Stimulated activated naive CD4-positive, alpha-beta T cell treated with Interleukin-2 at 50 U/mL for 16 hours (primary cell): ENCODE results near the gene SLMAP.
A peak's percentile ranks its signal among the peaks of the same experiment; 100 is the strongest.

Source experiments
- DNase-seq: peaks from one replicate; lab custom pipeline; 2025; lab: John Stamatoyannopoulos, UW

Gene SLMAP, protein sequence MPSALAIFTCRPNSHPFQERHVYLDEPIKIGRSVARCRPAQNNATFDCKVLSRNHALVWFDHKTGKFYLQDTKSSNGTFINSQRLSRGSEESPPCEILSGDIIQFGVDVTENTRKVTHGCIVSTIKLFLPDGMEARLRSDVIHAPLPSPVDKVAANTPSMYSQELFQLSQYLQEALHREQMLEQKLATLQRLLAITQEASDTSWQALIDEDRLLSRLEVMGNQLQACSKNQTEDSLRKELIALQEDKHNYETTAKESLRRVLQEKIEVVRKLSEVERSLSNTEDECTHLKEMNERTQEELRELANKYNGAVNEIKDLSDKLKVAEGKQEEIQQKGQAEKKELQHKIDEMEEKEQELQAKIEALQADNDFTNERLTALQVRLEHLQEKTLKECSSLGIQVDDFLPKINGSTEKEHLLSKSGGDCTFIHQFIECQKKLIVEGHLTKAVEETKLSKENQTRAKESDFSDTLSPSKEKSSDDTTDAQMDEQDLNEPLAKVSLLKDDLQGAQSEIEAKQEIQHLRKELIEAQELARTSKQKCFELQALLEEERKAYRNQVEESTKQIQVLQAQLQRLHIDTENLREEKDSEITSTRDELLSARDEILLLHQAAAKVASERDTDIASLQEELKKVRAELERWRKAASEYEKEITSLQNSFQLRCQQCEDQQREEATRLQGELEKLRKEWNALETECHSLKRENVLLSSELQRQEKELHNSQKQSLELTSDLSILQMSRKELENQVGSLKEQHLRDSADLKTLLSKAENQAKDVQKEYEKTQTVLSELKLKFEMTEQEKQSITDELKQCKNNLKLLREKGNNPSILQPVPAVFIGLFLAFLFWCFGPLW

DNA sequence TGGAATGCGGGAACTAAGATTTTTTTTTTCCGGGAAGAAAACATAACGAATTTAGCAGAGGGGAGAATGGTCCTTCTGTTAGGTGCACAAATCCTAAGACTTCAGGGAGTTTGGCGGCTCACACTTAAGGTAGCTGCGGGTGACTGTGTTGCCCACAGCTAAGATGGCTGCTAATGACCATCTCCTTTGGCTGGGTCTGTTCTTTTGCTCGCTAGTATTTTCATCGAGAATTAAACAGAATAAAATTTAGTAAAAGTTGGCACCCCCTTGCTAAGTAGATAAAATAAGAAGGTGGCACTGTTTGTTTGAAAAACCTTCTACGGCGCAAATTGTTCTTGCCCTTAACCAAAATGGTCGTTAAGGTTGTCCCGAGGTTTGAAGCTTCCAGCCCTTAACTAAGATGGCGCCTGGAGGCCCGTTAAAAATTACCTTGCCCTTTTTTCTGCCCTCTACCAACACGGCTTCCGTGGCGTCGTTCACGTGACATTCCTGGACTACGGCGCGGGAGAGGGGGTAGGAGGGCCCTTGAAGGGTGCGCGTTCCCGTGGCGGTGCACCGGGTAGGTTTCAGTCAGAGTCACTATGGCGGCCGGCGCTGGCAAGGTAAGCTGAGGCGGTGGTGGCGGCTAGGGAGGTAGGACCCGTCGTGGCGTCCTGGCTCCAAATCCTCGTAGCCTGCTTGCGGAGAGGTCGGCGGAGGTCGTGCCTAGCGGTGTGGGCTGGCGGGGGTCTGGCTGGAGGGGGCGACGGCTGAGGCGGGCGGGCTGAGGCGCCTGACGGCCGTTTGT is at the start of gene SLMAP:
Gene SLMAP, plus strand, starts transcription at position 569 of the 787 bp plus-strand sequence. CDS start 1,343 bp downstream, outside the sequence.
- DNase-seq: peak; percentile 96

DNA sequence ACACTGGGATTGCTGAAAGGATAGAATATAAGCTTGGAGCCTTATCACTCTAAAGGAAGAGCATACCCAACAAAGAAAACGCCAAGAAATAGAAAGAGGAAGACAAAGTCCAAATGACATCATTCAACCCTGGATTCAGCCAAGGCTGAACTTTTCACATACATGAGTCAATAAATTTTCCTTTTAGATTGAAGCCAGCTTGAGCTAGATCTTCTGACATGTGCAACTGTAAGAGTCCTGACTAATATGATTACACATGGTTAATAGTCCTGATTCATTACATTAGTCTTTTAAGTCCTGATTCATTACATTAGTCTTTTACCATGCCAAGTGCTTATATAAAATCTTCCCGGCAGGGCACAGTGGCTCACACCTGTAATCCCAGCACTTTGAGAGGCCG is 49.6 kb upstream of the SLMAP start:
- no peak for DNase-seq

DNA sequence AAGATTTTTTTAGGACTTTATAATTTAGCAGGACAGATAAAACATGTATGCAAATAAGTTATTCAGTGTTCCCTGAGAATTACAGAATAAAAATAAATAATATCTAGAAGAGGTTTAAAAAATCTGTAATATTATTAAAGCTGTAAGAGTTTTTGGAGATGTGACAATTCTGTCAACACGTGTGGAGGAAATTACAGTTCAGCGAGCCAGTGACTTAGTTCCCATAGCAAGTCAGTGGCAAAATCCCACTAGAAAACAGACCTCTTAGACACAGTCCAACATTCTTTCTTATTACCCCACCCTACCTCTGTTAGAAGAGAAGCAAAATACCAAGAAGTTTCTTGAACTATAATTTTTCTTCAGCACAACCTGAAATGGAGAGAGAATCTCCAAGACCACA is 47.1 kb upstream of the SLMAP start:
- no peak for DNase-seq

DNA sequence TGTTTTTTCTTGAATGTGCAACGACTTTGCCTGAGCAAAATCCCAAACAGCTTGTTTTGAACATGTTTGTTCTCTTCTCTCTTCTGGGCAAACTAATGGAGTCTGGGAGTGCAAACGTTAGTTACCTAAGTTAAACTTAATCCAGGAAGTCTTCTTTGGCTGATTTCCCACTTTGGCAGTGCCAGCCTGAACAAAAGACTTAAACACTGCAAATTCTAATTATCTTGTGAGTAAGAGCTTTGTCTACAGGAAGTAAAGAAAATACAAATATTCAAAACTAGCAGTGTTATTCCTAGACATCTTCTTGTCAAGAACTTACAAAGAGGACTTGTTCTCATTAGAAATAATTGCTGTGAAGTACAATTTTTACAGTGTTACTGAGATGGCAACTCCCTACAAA is 46.5 kb upstream of the SLMAP start:
- DNase-seq: no peak

DNA sequence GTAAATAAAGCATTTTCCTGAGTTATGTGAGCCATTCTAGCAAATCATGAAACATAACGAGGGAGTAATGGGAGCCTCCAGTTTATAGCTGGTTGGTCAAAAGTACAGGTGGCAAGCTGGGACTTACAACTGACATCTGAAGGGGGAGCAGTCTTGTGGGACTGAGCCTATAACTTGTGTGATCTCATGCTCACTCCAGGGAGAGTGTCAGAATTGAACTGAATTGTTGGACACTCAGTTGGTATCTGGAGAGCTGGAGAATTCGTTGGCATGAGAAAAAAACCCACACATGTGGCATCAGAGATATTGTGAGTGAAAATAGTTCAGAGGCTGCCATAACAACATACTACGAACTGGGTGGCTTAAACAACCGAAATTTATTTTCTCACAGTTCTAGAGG is 40.4 kb upstream of the SLMAP start:
- DNase-seq: no peak

DNA sequence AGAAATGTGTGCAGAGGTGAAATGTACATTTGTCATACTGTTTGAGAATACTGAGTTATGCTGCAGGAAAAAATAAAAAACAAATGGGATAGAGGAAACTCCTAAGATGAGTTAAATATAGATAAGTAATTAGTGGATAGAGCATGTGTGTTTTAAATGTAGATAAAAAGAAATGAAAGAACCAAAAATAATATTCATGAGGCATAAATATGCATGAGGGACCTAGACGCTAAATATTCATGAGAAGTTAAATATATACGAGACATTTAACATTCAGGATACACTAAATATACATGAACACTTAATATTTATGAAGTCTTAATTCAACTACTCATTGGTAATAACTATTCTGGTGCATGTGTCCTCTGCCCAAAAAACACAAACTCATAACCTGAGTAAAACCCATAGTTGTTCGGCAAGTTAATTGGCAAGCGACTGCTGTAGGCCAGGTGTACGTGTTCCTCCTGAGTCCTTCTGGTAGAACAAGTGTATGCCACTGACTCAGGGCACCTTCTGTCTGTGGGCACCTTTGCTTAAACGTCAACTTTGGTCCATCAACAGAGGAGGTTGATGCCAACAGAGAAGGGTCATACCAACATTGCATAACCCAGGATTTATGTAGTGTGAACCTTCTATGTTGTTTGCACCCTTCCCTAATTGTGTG is 38.8 kb upstream of the SLMAP start:
- DNase-seq: no peak

DNA sequence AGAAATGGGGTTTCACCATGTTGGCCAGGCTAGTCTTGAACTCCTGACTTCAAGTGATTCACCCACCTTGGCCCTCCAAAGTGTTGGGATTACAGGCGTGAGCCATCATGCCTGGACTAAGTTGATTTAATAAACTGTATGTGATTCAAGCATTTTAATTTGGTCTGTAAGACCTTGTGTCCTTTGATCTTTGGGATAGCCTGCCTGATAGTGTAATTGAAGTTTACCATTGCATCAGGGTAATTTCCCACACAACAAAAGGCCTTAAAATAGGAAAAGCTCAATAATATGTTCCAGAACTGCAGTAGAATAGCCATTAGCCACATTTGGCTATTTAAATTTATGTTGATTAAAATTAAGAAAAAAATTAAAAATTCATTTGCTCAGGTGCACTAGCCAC is 38.0 kb upstream of the SLMAP start:
- no peak for DNase-seq

DNA sequence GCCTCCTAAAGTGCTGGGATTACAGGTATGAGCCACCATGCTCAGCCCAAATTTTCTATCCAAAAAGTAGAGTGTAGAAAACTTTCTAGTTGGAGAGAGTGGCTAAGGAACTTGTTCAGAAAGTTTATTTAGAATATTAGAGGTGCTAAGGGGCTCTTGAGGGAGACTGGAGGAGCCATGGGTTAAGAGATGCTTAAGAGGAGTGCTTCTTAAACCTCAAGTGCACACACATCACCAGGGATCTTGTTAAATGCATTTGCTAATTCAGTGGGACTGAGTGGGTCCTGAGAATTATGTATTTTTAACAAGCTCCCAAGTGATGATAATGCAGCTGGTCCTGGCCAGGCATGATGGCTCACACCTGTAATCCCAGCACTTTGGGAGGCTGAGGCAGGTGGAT is 29.7 kb upstream of the SLMAP start:
- DNase-seq: no peak

DNA sequence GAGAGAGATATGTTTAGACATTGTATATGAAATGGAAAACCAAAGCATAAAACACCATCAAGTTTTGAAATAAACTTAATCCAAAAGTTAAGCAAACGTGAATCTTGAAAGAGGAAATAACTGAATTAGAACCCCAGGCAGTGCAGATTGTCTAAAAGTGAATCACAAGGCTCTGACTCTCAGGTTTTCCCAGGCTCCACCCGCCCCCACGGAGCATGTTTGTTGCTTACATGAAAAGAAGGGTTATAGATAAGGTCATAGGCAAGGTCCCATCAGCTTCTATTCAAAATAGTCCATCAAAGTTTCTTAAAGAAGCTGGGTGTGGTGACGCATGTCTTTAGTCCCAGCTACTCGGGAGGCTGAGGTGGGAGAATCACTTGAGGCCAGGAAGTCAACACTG is 29.0 kb upstream of the SLMAP start:
- no peak for DNase-seq

DNA sequence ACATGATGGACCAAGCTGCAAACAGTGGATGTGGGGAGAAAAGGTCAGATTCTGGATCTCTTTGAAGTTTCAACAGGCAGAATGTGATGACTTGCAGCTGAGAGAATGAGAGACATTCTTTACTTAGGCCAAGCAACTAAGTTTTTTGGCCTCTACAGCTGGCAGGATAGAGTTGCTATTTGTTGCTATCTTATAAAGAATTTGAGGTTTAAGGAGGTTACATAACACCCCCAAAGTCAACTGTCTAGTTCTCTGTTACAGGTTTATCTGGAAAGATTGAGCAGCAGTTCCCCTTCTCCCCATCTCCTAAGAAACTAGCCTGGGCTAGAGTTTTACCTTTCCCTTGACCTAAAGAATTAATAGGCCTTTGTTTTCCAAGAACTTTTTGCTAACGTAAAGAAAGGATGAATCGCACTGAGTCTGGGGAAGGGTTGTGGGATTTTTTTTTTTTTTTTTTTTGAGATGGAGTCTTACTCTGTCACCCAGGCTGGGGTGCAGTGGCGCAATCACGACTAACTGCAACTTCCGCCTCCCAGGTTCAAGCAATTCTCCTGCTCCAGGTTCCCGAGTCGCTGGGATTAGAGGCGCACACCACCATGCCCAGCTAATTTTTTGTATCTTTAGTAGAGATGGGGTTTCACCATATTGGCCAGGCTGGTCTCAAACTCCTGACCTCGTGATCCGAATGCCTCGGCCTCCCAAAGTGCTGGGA is 26.6 kb upstream of the SLMAP start:
- DNase-seq: no peak

DNA sequence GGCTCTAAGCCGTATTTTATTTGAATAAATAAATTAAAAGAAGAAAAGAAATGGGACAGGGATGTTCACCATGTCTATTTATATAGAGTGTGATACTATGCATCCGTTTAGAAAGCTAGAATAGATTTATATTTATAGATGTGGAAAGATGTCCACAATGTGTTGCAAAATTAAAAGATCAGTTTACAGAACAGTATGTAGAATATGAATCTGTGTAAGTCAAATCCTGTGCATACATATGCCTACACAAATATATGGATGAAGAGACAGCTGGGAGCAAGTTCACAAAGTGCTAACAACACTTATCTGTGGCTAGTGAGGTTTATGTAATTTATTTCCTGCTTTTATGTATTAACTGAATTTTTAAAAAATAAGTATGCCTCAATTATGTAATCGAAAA is 25.4 kb upstream of the SLMAP start:
- no peak for DNase-seq

DNA sequence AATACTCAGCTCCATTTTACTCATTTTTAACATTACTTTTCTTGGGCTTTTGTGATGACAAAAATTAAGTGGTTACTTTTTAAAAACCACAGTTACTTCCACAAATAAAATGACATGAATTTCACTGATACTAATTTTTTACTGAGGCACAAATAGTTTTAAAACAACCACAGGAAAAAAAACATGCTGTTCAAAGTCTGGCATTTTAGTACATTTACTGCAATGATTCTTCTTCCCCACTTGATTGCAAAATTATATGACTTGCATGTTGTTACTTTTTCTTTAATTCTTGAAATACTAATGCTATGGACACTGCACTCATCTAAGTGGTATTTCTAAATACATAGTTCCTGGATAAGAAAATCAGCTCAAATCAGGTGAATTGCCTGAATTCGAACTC is 24.8 kb upstream of the SLMAP start:
- DNase-seq: no peak

DNA sequence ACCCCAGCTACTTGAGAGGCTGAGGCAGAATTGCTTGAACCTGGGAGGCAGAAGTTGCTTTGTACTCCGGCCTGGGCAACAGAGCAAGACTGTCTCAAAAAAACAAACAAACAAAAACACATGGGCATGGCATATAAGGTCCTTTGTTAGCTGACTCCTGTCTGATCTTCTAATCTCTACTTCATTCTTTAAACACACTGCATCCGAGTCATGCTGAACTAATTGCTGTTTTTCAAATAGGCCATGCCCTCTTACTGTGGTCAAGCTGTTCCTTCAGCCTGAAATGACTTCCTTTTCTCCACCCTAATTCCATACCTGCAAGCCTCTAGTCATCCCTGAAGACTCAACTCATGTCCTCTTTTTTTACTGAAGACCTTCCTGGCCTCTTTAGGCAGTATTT is 22.3 kb upstream of the SLMAP start:
- DNase-seq: no peak

DNA sequence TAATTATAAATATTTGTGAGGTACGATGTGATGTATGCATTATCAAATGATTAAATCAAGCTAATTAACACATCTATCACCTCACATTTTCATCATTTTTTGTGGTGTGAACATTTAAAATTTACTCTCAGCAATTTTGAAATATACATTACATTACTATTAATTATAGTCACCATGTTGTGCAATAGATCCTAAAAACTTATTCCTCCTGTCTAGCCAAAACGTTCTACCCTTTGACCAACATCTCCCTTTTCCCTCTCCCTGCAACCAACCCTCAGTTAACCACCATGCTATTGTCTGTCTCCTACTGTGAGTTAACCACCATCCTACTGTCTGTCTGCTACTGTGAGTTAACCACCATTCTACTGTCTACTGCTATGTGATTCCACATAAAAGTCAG is 20.7 kb upstream of the SLMAP start:
- DNase-seq: no peak

DNA sequence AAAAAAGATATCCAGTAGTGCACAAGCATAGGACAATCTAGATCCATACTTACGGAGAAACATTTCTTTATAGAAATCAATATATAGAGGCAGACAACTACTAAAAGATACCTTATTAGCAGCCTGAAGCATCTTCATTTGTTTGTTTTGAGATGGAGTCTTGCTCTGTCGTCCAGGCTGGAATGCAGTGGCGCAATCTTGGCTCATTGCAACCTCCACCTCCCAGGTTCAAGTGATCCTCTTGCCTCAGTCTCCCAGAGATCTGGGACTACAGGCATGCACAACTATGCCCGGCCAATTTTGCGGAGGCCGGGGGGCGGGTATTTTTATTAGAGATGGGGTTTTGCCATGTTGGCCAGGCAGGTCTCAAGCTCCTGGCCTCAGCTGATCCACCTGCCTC is 18.3 kb upstream of the SLMAP start:
- no peak for DNase-seq

DNA sequence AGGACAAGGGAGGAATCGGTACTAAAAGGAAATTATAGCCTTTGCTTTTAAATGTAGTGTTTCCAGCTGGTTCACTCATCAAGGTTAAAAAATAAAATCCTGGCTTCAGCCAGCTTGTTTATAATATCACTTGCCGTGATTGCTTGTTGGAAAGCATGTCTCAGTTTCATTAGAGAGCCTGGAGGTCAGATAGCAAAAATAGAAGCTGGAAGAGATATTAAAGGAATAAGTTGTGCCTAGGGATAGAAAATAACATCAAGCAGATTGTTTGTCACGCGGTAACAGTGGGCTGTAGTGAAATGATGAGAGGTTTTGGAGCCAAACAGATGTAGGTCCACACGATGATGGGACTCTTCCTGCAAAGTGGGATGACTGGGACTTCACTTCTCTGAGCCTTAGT is 17.7 kb upstream of the SLMAP start:
- no peak for DNase-seq

DNA sequence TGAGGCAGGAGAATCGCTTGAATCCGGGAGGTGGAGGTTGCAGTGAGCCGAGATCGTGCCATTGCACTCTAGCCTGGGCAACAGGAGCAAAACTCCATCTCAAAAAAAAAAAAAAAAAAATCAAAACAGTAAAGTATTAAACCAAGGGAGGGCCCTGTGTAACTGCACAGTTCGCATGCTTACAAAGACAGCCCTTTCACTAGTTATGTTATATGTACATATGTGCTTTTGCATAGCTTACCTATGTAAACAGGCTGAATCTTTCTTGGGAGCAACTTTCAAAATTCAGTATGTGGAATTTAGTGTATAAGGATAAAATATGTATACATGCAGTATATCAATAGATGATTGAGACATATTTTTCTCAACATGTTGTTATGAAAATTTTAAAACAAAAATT is 16.1 kb upstream of the SLMAP start:
- DNase-seq: no peak

DNA sequence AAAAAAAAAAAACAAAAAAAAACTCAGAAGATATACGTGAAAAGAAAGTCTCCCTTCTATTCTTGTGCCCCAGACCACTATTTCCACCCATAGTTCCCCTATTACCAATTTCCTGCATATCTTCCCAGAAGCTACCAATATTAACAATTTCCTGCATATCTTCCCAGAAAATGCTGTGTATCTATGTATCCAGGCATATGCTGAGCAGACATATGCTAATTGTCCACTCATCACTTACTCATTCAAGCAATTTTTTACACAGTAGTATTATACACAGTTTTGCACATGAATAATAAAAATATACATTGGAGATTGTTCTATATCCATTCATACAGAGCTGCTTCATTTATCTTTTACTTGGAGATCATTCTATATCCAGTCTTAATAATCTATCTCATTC is 12.6 kb upstream of the SLMAP start:
- DNase-seq: no peak

DNA sequence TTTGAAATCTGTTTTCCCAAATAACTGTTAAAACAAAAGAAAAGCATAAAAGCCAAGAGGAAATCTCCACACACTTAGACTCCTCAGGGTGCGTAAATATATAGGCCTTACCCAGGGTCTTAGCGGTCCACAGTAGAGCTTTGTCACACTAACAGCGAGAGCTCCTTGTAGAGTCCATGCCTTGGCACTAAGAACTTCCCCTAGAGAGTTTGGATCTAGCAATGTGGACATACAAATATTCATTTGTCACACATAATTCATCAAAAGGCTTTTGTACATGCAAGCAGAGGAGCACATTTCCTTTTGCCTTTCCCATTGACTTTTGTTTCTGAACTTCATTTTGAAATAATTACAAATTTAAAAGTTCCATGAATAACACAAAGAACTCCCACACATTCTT is 11.0 kb upstream of the SLMAP start:
- DNase-seq: no peak

DNA sequence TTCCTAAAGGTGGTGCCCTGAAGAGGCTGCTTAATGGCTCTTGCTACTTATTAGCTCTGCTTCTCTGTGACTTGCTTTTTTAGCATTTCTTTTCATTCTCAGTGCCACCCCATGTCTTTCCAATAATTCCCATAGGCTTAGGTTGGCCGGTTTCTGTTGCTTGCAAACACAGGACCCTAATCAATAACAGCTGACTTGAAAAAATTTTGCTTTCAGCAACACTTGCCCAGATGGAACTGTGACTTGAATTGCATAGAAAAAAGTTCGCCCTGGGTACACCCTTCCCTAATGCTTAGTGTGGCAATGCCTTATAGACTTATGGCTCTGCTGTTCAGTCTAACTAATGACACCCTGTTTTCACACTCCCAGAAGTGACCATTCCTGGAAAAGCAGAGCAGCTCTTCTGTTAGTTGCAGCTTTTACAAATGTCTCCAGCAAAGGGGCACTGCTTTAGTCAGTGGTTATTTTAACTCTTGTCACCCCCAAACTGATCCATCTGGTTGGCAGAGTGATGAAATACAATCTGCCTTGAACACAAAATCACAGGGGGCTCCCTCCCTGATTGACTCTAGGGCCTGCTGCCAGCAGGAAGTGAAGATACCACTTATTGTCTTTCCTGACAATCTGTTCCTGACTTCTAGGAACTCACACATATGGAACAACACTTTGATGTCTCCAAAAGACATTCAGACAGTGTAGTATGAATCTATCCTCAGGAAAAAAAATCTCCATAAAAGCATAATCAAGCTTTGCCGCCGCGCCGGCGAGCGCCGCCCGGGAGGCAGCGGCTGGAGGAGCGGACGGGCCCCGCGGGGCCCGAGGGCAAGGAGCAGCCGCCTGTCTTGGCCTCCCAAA is 9.7 kb upstream of the SLMAP start:
- no peak for DNase-seq
